HepG2 (cell line): ENCODE measurements around the gene TF. TPM values are rescaled to one million over a fixed set of nuclear protein-coding genes. Genes with fewer than 3 reads are reported as not detected.

Experiments
- ATAC-seq: fragments of 200-7000 bp; cut with Tn5 transposase; 3 replicates; pipeline ENCODE4 v1.9.1; 2020; ENCODE audit warnings: mild to moderate bottlenecking, moderate library complexity
- BruUV-seq: library from RNA; stranded (reverse); fragments of 400-500 nt; replicated peaks from 2 replicates; lab custom pipeline; 2021; lab: Mats Ljungman, UMichigan
- CTCF ChIA-PET: fragments of 300-600 bp; formaldehyde crosslinking; extraction: SDS; loops from one replicate; lab custom pipeline; 2021; ENCODE audit warnings: low total read pairs, inconsistent platforms, low intra/inter-chr PET ratio; lab: Yijun Ruan, JAX
- POLR2A ChIA-PET: fragments of 350-600 bp; sonication (Branson Sonifier 250); formaldehyde crosslinking; loops from one replicate; lab custom pipeline; 2020; ENCODE audit warnings: antibody characterized with exemption, inconsistent platforms; lab: Yijun Ruan, JAX
- DNase-seq: peaks from one replicate; pipeline ENCODE4 v3.0.0-alpha.2; 2015; ENCODE audit warnings: low spot score
- FAIRE-seq: peaks from 3 replicates; lab custom pipeline; 2011; peaks lifted over from hg19 to GRCh38; lab: Jason Lieb, UNC
- H2AFZ ChIP-seq: one replicate; pipeline ENCODE4 v1.6.1; 2011; ENCODE audit warnings: low read length, inconsistent platforms
- H3K27ac ChIP-seq: fragments of 300-600 bp; 3 replicates; pipeline ENCODE4 v1.8.0; 2011; ENCODE audit warnings: mixed run types, mild to moderate bottlenecking, mixed read lengths, low read length, inconsistent platforms; ENCODE audit not compliant: insufficient read depth; ENCODE audit errors: extremely low read length
- H3K27me3 ChIP-seq, 2 experiments: fragments of 200-600 bp in 1 of 2; 2 replicates in 1 of 2; 3 replicates in 1 of 2; pipeline versions ENCODE4 v1.6.0 to v1.8.0; 2011; ENCODE audit warnings: low read length in 2 of 2, mild to moderate bottlenecking in 2 of 2, moderate library complexity in 2 of 2, inconsistent platforms in 1 of 2; ENCODE audit not compliant: insufficient read depth in 2 of 2, control insufficient read depth in 1 of 2
- H3K36me3 ChIP-seq, 2 experiments: fragments of 200-600 bp in 1 of 2; replicated peaks in 1 of 2; 2 replicates in 1 of 2; 3 replicates in 1 of 2; pipeline versions ENCODE4 v1.5.1 to v1.8.0; 2011; ENCODE audit warnings: low read length in 2 of 2, inconsistent platforms in 1 of 2; ENCODE audit not compliant: insufficient read depth in 2 of 2, control insufficient read depth in 1 of 2
- H3K4me1 ChIP-seq: 2 replicates; pipeline ENCODE4 v1.5.1; 2012; ENCODE audit warnings: low read length, inconsistent platforms; ENCODE audit not compliant: insufficient read depth
- H3K4me2 ChIP-seq: 2 replicates; pipeline ENCODE4 v1.6.0; 2011; ENCODE audit warnings: low read depth, low read length, inconsistent platforms
- H3K4me3 ChIP-seq, 3 experiments: fragments of 200-600 bp in 1 of 3; sonication (generic), shearing (Covaris generic) in 1 of 3; replicated peaks in 1 of 3; 2 replicates each; pipeline ENCODE4 v1.5.1; 2011 to 2016; ENCODE audit warnings: low read length in 3 of 3, inconsistent platforms in 2 of 3, low read depth in 2 of 3, mild to moderate bottlenecking in 2 of 3, control low read depth in 1 of 3, mixed read lengths in 1 of 3; ENCODE audit not compliant: insufficient read depth in 1 of 3
- H3K79me2 ChIP-seq: one replicate; pipeline ENCODE4 v1.6.1; 2011; ENCODE audit warnings: low read length, inconsistent platforms; ENCODE audit not compliant: insufficient read depth
- H3K9ac ChIP-seq: 2 replicates; pipeline ENCODE4 v1.6.0; 2011; ENCODE audit warnings: mild to moderate bottlenecking, low read depth, low read length, inconsistent platforms; ENCODE audit not compliant: insufficient read depth
- H3K9me3 ChIP-seq: 2 replicates; pipeline ENCODE4 v1.5.1; 2012; ENCODE audit warnings: mild to moderate bottlenecking, low read length
- H4K20me1 ChIP-seq: 2 replicates; pipeline ENCODE4 v1.6.0; 2011; ENCODE audit warnings: inconsistent platforms, mild to moderate bottlenecking, low read length, moderate library complexity; ENCODE audit not compliant: insufficient read depth
- ARNT2 ChIP-seq: sonication (generic); formaldehyde crosslinking; IDR thresholded peaks from 2 replicates; pipeline ENCODE4 v1.8.0; 2022; ENCODE audit warnings: mild to moderate bottlenecking, low read depth, missing genetic modification reagents, moderate library complexity
- CBX1 ChIP-seq: IDR thresholded peaks from one replicate; pipeline ENCODE4 v1.6.1; 2016; ENCODE audit warnings: antibody characterized with exemption, low read depth
- HDAC2 ChIP-seq: sonication (generic); formaldehyde crosslinking; IDR thresholded peaks from 2 replicates; pipeline ENCODE4 v1.4.0; 2020; ENCODE audit warnings: missing genetic modification reagents
- HOXD1 ChIP-seq: sonication (generic); formaldehyde crosslinking; IDR thresholded peaks from 2 replicates; pipeline ENCODE4 v1.5.0; 2020; ENCODE audit warnings: missing genetic modification reagents
- IKZF1 ChIP-seq: fragments of 450-650 bp; IDR thresholded peaks from 2 replicates; pipeline ENCODE4 v1.7.1; 2016
- KAT8 ChIP-seq: IDR thresholded peaks from 2 replicates; pipeline ENCODE4 v1.6.1; 2016; ENCODE audit warnings: missing genetic modification reagents, missing compliant biosample characterization
- MED1 ChIP-seq: sonication (generic); formaldehyde crosslinking; IDR thresholded peaks from 2 replicates; pipeline ENCODE4 v1.4.0; 2020; ENCODE audit warnings: missing genetic modification reagents
- MTF1 ChIP-seq: sonication (generic); formaldehyde crosslinking; IDR thresholded peaks from 2 replicates; pipeline ENCODE4 v1.5.0; 2020; ENCODE audit warnings: missing genetic modification reagents
- RAD21 ChIP-seq: fragments of 450-650 bp; formaldehyde crosslinking; IDR thresholded peaks from 2 replicates; pipeline ENCODE4 v1.5.0; 2020; ENCODE audit warnings: mild to moderate bottlenecking
- SYNCRIP ChIP-seq: fragments of 200-400 bp; formaldehyde crosslinking; IDR thresholded peaks from 2 replicates; pipeline ENCODE4 v1.6.1; 2018; ENCODE audit warnings: mild to moderate bottlenecking, low read depth, low read length; ENCODE audit not compliant: insufficient read depth
- TCF7 ChIP-seq: sonication (generic); IDR thresholded peaks from 2 replicates; pipeline ENCODE4 v1.6.1; 2016; ENCODE audit warnings: antibody characterized with exemption, low read depth
- ZFP41 ChIP-seq: sonication (generic); formaldehyde crosslinking; IDR thresholded peaks from 2 replicates; pipeline ENCODE4 v1.4.0; 2020; ENCODE audit warnings: mild to moderate bottlenecking, missing genetic modification reagents, borderline replicate concordance
- ZMAT3 ChIP-seq: sonication (generic); formaldehyde crosslinking; conservative IDR thresholded peaks from 2 replicates; pipeline ENCODE4 v1.7.0; 2021; ENCODE audit warnings: missing genetic modification reagents
- ZNF841 ChIP-seq: sonication (generic); formaldehyde crosslinking; IDR thresholded peaks from 2 replicates; pipeline ENCODE4 v1.8.1; 2023; ENCODE audit warnings: missing genetic modification reagents, borderline replicate concordance
- ZSCAN29 ChIP-seq: sonication (generic); formaldehyde crosslinking; conservative IDR thresholded peaks from 2 replicates; pipeline ENCODE4 v1.4.0; 2020; ENCODE audit warnings: mild to moderate bottlenecking, missing genetic modification reagents
- WGBS: methylation state at CpG from one replicate; pipeline ENCODE4 v1.1.6; 2017; ENCODE audit warnings: low lambda C conversion rate; 5-methylcytosine and 5-hydroxymethylcytosine counted together
- in situ Hi-C: cut with HindIII; loops from 2 replicates; pipeline ENCODE4 v1.10.0; 2017; ENCODE audit warnings: low pct_unique_long_range_greater_than_20kb; ENCODE audit not compliant: extremely low pct_ligation_motif_present
- intact Hi-C: fragments of 100-400 bp; cut with micrococcal nuclease; formaldehyde crosslinking; loops from one replicate; pipeline ENCODE4 v1.10.0; 2022; ENCODE audit not compliant: unreplicated experiment
- polyA plus RNA-seq, 8 experiments: library from polyadenylated mRNA; depleted of rRNA in 3 of 8; stranded (reverse) in 7 of 8; unstranded in 1 of 8; fragments of >200 nt; fragmentation: Illumina TruSeq in 4 of 8; extraction: Trizol in 4 of 8; gene quantifications; 2 replicates each; pipeline versions ENCODE4 v1.2.1 to v1.2.3, GENCODE V29; 2011 to 2016; ENCODE audit warnings: low read depth in 4 of 8, missing spikeins in 1 of 8, mixed read lengths in 1 of 8; ENCODE audit not compliant: insufficient read depth in 1 of 8
- total RNA-seq, 5 experiments: library from RNA; depleted of rRNA; stranded (reverse); fragments of >200 nt; fragmentation: Illumina TruSeq; extraction: Trizol; gene quantifications; 2 replicates each; pipeline ENCODE4 v1.2.3, GENCODE V29; 2016; ENCODE audit warnings: low read depth in 1 of 5
- TF ChIP-seq, protein P1 (sequence below): sonication (generic); formaldehyde crosslinking; IDR thresholded peaks from 2 replicates; pipeline ENCODE4 v1.9.0; 2022; ENCODE audit warnings: missing genetic modification reagents, mild to moderate bottlenecking, borderline replicate concordance
- TF ChIP-seq, protein P2 (sequence below): IDR thresholded peaks from 2 replicates; pipeline ENCODE4 v1.6.1; 2016; ENCODE audit warnings: missing genetic modification reagents, missing compliant biosample characterization
- TF ChIP-seq, protein P3 (sequence below), 2 experiments: fragments of 450-650 bp in 1 of 2; sonication (generic) in 1 of 2; formaldehyde crosslinking; IDR thresholded peaks; 2 replicates each; pipeline versions ENCODE4 v1.5.0 to v1.8.0; 2020 to 2022; ENCODE audit warnings: mild to moderate bottlenecking in 1 of 2, missing genetic modification reagents in 1 of 2

The TF gene
- total and polyA plus RNA-seq, 2 of the 13 experiments (the other 11 are each of a cell fraction or from before 2014, with no cell fraction given), result 10,074 to 11,821 TPM

DNA sequence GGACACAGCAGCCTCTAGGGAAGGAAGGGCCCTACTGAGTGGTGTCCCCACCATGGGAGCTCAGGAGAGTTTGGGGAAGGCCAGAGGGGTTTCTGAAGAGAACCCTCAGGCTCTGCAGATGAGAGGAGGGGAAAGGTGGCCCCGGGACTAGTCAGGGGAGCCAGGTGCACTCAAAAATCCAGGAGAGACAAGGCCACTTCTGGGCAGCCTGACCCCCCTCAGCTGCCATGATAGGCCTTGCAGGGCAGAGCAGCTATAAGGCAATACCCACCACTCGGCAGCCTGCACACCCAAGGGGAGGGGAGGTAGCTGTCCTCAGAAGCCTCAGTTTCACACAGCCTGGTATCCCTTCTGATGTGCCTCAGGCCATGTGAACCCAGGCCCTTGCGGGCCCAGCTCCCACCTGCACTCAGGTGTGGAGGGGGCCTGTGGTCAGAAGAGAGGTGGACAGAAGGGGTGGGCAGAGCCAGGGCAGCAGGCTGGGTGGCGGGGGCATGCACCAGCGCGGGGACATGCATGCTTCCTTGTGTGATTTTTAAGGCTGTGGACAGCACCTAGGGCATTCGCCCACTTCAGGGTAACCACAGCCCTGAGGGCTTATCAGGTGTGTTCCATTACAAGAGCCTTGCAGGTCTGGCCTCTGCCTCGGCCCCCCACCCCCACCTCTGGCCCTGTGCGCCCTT is 94.0 kb downstream of the TF start:
- Histone ChIP-seq H3K36me3 (no peaks in the 10 kb centered on the region), H2AFZ (no peak overlapping the region), H3K27ac (no peak overlapping the region), H3K79me2 (no peaks in the 10 kb centered on the region), H3K4me3 (no peak overlapping the region), H3K9ac (no peak overlapping the region), H3K4me1 (no peaks in the 10 kb centered on the region), H3K4me2 (no peak overlapping the region)
- 36% methylated on average over 2 of the region's 9 CpGs for WGBS
- intact Hi-C loops (no loop called here), in situ Hi-C loops (no loop called here)
- POLR2A ChIA-PET, result no interaction called here
- DNase-seq, result no peak
- no peak for TF ChIP-seq ARNT2
- no peak for TF ChIP-seq IKZF1
- TF ChIP-seq HDAC2 (CRISPR knock-in tag), result no peak
- TF ChIP-seq ZMAT3 (CRISPR knock-in tag), result no peak
- TF ChIP-seq HOXD1 (CRISPR knock-in tag), result no peak
- TF ChIP-seq, protein P1, sequence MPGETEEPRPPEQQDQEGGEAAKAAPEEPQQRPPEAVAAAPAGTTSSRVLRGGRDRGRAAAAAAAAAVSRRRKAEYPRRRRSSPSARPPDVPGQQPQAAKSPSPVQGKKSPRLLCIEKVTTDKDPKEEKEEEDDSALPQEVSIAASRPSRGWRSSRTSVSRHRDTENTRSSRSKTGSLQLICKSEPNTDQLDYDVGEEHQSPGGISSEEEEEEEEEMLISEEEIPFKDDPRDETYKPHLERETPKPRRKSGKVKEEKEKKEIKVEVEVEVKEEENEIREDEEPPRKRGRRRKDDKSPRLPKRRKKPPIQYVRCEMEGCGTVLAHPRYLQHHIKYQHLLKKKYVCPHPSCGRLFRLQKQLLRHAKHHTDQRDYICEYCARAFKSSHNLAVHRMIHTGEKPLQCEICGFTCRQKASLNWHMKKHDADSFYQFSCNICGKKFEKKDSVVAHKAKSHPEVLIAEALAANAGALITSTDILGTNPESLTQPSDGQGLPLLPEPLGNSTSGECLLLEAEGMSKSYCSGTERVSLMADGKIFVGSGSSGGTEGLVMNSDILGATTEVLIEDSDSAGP, result no peak
- no peak for TF ChIP-seq ZFP41 (CRISPR knock-in tag)
- TF ChIP-seq, protein P2, sequence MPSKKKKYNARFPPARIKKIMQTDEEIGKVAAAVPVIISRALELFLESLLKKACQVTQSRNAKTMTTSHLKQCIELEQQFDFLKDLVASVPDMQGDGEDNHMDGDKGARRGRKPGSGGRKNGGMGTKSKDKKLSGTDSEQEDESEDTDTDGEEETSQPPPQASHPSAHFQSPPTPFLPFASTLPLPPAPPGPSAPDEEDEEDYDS (CRISPR knock-in tag), result no peak
- no peak for TF ChIP-seq KAT8 (CRISPR knock-in tag)
- TF ChIP-seq ZSCAN29, result no peak
- TF ChIP-seq, protein P3, sequence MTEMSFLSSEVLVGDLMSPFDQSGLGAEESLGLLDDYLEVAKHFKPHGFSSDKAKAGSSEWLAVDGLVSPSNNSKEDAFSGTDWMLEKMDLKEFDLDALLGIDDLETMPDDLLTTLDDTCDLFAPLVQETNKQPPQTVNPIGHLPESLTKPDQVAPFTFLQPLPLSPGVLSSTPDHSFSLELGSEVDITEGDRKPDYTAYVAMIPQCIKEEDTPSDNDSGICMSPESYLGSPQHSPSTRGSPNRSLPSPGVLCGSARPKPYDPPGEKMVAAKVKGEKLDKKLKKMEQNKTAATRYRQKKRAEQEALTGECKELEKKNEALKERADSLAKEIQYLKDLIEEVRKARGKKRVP (CRISPR knock-in tag; IDR thresholded peaks at IDR 0.05), result no peak
- no peak for TF ChIP-seq RAD21
- no peak for TF ChIP-seq MED1
- TF ChIP-seq TCF7, result no peak
- TF ChIP-seq ZNF841 (CRISPR knock-in tag), result no peak
- no peak for TF ChIP-seq MTF1 (CRISPR knock-in tag)
- TF ChIP-seq SYNCRIP, result no peak
- no peak for TF ChIP-seq CBX1
- TF ChIP-seq, all 625 proteins: peak for 0
- no TSS peak for BruUV-seq
- Histone ChIP-seq H3K27me3 (peaks cover 9 to 20% of the 10 kb centered on the region in 2 experiments; a peak in 3 of 5 replicates), H4K20me1 (no peaks in the 10 kb centered on the region), H3K9me3 (no peaks in the 10 kb centered on the region)
- CTCF ChIA-PET, result no interaction called here
- FAIRE-seq, result no peak
- ATAC-seq, result no peak
